HG03520 (cell line): ENCODE data around the gene MED15.

Experiments
- ATAC-seq: cut with Tn5 transposase; IDR thresholded peaks from one replicate; pipeline ENCODE4 v1.9.1; 2021; ENCODE audit warnings: mild to moderate bottlenecking, moderate library complexity; ENCODE audit not compliant: unreplicated experiment

MED15 gene

GRCh38 chr22:20550057-20550817, 42.8 kb downstream of the MED15 start:
- ATAC-seq = no peak

- ATAC-seq = no peak
These were observed 43.7 kb downstream of the MED15 start for GRCh38 chr22:20550851-20551744.

GRCh38 chr22:20551805-20552442, 44.5 kb downstream of the MED15 start:
- no peak for ATAC-seq

- ATAC-seq = no peak
These were observed 45.3 kb downstream of the MED15 start for GRCh38 chr22:20552443-20553401.

GRCh38 chr22:20553947-20554741, 46.7 kb downstream of the MED15 start:
- no peak for ATAC-seq

- no peak for ATAC-seq
These were observed 47.4 kb downstream of the MED15 start for GRCh38 chr22:20554824-20555223.

- ATAC-seq = no peak
These were observed 51.1 kb downstream of the MED15 start for GRCh38 chr22:20558534-20558933.

- no peak for ATAC-seq
These were observed 51.9 kb downstream of the MED15 start for GRCh38 chr22:20559174-20559760.

GRCh38 chr22:20560716-20561115, 53.3 kb downstream of the MED15 start:
- no peak for ATAC-seq

- ATAC-seq = no peak
These were observed 54.5 kb downstream of the MED15 start for GRCh38 chr22:20561882-20562281.

- no peak for ATAC-seq
These were observed 55.4 kb downstream of the MED15 start for GRCh38 chr22:20562607-20563465.

GRCh38 chr22:20563466-20563906, 56.1 kb downstream of the MED15 start:
- ATAC-seq = no peak

- ATAC-seq = no peak
These were observed 56.5 kb downstream of the MED15 start for GRCh38 chr22:20563941-20564371.

- no peak for ATAC-seq
These were observed 57.8 kb downstream of the MED15 start for GRCh38 chr22:20565079-20565734.

GRCh38 chr22:20565761-20566160, 58.4 kb downstream of the MED15 start:
- no peak for ATAC-seq

GRCh38 chr22:20566420-20567260, 59.2 kb downstream of the MED15 start:
- ATAC-seq = no peak

GRCh38 chr22:20567371-20567847, 60.0 kb downstream of the MED15 start:
- ATAC-seq = no peak
